OCI-LY3 (cell line): Measurements from ENCODE around the gene ARHGAP24.

ENCODE experiments used
- CTCF ChIP-seq: fragments of 200-600, 300-600 bp; sonication (generic); IDR thresholded peaks from 2 replicates; pipeline ENCODE4 v1.5.1; 2014; ENCODE audit warnings: antibody characterized with exemption, low read length, low read depth
- EZH2phosphoT487 ChIP-seq: fragments of 200-600 bp; shearing (Covaris generic); IDR thresholded peaks from 2 replicates; pipeline ENCODE4 v1.6.1; 2018; ENCODE audit warnings: antibody characterized with exemption, mixed run types, low read depth

- TF ChIP-seq CTCF (no peak), EZH2phosphoT487 (no peak)
These were observed 557.6 kb downstream of the ARHGAP24 start for GRCh38 chr4:86032476-86033022.
